K562 (cell line): Measurements from ENCODE around the gene CALCB. TPM values are rescaled to one million over a fixed set of nuclear protein-coding genes. Genes with fewer than 3 reads are reported as not detected.

Experiments
- RAD21 ChIP-seq, 2 experiments: fragments of 250-450 bp in 1 of 2; fragments of 450-650 bp in 1 of 2; sonication (Bioruptor Pico) in 1 of 2; formaldehyde crosslinking in 1 of 2; IDR thresholded peaks in 1 of 2; conservative IDR thresholded peaks in 1 of 2; 2 replicates each; pipeline versions ENCODE4 v1.4.0 to v1.8.0; 2020 to 2022; ENCODE audit warnings: mild to moderate bottlenecking in 2 of 2, moderate library complexity in 1 of 2
- polyA plus RNA-seq, 8 experiments: library from polyadenylated mRNA; depleted of rRNA in 4 of 8; stranded (reverse) in 5 of 8; unstranded in 3 of 8; fragments of >200 nt; fragmentation: Nextera tagmentation in 2 of 8; fragmentation: Illumina TruSeq in 1 of 8; extraction: Ambion mirVana in 2 of 8; extraction: Trizol in 1 of 8; gene quantifications; 2 replicates each; pipeline versions ENCODE4 v1.2.1 to v1.2.3, GENCODE V29; 2011 to 2014; ENCODE audit warnings: inconsistent platforms in 1 of 8, missing spikeins in 1 of 8
- total RNA-seq, 7 experiments: library from RNA; depleted of rRNA in 6 of 7; stranded (reverse); fragments of >200 nt in 6 of 7; fragmentation: Illumina TruSeq in 2 of 7; extraction: Trizol in 2 of 7; gene quantifications; 2 replicates each; pipeline versions ENCODE4 v1.2.1 to v1.2.3, GENCODE V29; 2011 to 2021; ENCODE audit warnings: low replicate concordance in 1 of 7
- TF ChIP-seq, protein P1 (sequence below), 3 experiments: IDR thresholded peaks in 2 of 3; conservative IDR thresholded peaks in 1 of 3; 2 replicates each; pipeline ENCODE4 v1.5.1; 2011 to 2012; ENCODE audit warnings: low read length in 3 of 3, mild to moderate bottlenecking in 3 of 3, control low read depth in 2 of 3, improper control_type of control experiment in 1 of 3, inconsistent platforms in 1 of 3, low read depth in 1 of 3, mixed read lengths in 1 of 3, moderate library complexity in 1 of 3; ENCODE audit not compliant: insufficient read depth in 2 of 3
- TF ChIP-seq, protein P2 (sequence below), 2 experiments: fragments of 450-650 bp; formaldehyde crosslinking in 1 of 2; IDR thresholded peaks; 2 replicates each; pipeline versions ENCODE4 v1.4.0 to v1.6.1; 2014 to 2020; ENCODE audit warnings: mild to moderate bottlenecking in 2 of 2, borderline replicate concordance in 1 of 2, low read depth in 1 of 2

CALCB gene
- total and polyA plus RNA-seq, 9 of the 15 experiments (the other 6 are each of a cell fraction or from before 2014, with no cell fraction given), result not detected

DNA sequence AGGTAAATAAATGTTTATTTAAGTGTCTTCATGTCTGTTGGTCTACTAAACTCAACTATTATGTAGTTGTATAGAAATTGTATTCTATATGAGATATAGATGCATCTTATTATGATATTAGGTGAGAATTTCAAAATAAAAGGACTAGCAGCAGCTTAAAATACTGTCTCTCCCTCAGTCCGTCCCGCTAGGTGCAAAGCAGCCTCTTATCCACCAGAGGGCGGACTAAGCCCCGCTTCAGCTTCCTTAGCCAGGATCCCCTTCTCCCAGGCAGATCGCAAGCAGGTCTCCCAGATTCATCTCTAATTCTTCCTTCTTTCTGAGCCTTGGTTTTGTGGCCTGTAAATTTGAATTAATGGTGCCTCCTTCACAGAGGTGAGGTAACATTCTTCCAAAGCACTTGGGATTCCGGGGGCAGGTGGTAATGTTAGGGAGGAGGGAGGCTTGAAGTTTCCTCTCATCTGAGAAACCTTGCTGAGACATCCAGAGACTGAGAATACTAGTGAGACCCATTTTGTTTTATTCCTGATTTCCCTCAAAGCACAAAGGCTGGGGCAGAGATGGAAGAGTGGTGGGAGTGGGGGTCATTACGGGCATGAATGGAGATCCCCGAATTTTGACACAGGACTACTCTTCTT is 27.8 kb downstream of the CALCB start (continued):
- TF ChIP-seq, protein P1, sequence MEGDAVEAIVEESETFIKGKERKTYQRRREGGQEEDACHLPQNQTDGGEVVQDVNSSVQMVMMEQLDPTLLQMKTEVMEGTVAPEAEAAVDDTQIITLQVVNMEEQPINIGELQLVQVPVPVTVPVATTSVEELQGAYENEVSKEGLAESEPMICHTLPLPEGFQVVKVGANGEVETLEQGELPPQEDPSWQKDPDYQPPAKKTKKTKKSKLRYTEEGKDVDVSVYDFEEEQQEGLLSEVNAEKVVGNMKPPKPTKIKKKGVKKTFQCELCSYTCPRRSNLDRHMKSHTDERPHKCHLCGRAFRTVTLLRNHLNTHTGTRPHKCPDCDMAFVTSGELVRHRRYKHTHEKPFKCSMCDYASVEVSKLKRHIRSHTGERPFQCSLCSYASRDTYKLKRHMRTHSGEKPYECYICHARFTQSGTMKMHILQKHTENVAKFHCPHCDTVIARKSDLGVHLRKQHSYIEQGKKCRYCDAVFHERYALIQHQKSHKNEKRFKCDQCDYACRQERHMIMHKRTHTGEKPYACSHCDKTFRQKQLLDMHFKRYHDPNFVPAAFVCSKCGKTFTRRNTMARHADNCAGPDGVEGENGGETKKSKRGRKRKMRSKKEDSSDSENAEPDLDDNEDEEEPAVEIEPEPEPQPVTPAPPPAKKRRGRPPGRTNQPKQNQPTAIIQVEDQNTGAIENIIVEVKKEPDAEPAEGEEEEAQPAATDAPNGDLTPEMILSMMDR (IDR thresholded peaks at IDR 0.05 in 2 of 3, conservative IDR thresholded peaks at IDR 0.05 in 1 of 3; ENCODE audit: insufficient read depth in 2 of 3, low read depth in 1 of 3, low read length in 3 of 3), result peak; percentile 82 to 85 (median 83)
- TF ChIP-seq, protein P2, sequence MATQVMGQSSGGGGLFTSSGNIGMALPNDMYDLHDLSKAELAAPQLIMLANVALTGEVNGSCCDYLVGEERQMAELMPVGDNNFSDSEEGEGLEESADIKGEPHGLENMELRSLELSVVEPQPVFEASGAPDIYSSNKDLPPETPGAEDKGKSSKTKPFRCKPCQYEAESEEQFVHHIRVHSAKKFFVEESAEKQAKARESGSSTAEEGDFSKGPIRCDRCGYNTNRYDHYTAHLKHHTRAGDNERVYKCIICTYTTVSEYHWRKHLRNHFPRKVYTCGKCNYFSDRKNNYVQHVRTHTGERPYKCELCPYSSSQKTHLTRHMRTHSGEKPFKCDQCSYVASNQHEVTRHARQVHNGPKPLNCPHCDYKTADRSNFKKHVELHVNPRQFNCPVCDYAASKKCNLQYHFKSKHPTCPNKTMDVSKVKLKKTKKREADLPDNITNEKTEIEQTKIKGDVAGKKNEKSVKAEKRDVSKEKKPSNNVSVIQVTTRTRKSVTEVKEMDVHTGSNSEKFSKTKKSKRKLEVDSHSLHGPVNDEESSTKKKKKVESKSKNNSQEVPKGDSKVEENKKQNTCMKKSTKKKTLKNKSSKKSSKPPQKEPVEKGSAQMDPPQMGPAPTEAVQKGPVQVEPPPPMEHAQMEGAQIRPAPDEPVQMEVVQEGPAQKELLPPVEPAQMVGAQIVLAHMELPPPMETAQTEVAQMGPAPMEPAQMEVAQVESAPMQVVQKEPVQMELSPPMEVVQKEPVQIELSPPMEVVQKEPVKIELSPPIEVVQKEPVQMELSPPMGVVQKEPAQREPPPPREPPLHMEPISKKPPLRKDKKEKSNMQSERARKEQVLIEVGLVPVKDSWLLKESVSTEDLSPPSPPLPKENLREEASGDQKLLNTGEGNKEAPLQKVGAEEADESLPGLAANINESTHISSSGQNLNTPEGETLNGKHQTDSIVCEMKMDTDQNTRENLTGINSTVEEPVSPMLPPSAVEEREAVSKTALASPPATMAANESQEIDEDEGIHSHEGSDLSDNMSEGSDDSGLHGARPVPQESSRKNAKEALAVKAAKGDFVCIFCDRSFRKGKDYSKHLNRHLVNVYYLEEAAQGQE (IDR thresholded peaks at IDR 0.05; ENCODE audit: borderline replicate concordance), result peak; percentile 62; the same call in 1 of the 2 replicates
- TF ChIP-seq, protein P2 (CRISPR knock-in tag; IDR thresholded peaks at IDR 0.05; ENCODE audit: low read depth), result no peak
- peak; percentile 54 to 74 for TF ChIP-seq RAD21 (CRISPR knock-in tag; conservative IDR thresholded peaks at IDR 0.05 in 1 of 2, IDR thresholded peaks at IDR 0.05 in 1 of 2)
- TF ChIP-seq, all 486 proteins: peak for 5
